Right forelimb (tissue), 1 donor: ENCODE measurements around the gene PTPRN.
"Not testable (repeated sequence)": the region's sequence is repeated elsewhere in the genome, so short reads cannot be mapped to it uniquely, and the experiment has no call there.

Experiments used
- DNase-seq: peaks from one replicate; pipeline ENCODE4 v3.0.0-alpha.2; 2018

The PTPRN gene

GRCh38 chr2:219266886-219267285 is 42.3 kb downstream of the PTPRN start:
- DNase-seq, result no peak

GRCh38 chr2:219266232-219266631 is 43.0 kb downstream of the PTPRN start:
- DNase-seq, result no peak

- DNase-seq, result no peak
These were observed 48.0 kb downstream of the PTPRN start for GRCh38 chr2:219261024-219261855.

- not testable (repeated sequence) for DNase-seq
These were observed 50.3 kb downstream of the PTPRN start for GRCh38 chr2:219258942-219259341.

GRCh38 chr2:219254590-219255201 is 54.5 kb downstream of the PTPRN start:
- no peak for DNase-seq

- DNase-seq, result peak; percentile 63
These were observed 55.2 kb downstream of the PTPRN start, which contains the start of gene TUBA4A for GRCh38 chr2:219253753-219254589. TSS of gene TUBA4A (minus strand) at chr2:219253918. CDS start at chr2:219253858, 60 bp downstream.

- DNase-seq, result peak; percentile 65
These were observed 56.1 kb downstream of the PTPRN start, which contains the start of gene TUBA4B for GRCh38 chr2:219252900-219253752. TSS of gene TUBA4B (plus strand) at chr2:219253243. CDS start at chr2:219253408, 165 bp downstream.

- DNase-seq, result no peak
These were observed 56.7 kb downstream of the PTPRN start for GRCh38 chr2:219252570-219252899.

- no peak for DNase-seq
These were observed 57.1 kb downstream of the PTPRN start for GRCh38 chr2:219252084-219252483.

- no peak for DNase-seq
These were observed 57.5 kb downstream of the PTPRN start for GRCh38 chr2:219251656-219252055.

- DNase-seq, result no peak
These were observed 59.0 kb downstream of the PTPRN start for GRCh38 chr2:219250049-219250781.

GRCh38 chr2:219249203-219249980 is 59.8 kb downstream of the PTPRN start:
- DNase-seq, result peak; percentile 63

GRCh38 chr2:219248845-219249202 is 60.4 kb downstream of the PTPRN start:
- no peak for DNase-seq

- no peak for DNase-seq
These were observed 61.2 kb downstream of the PTPRN start for GRCh38 chr2:219247678-219248642.

GRCh38 chr2:219246559-219246958 is 62.6 kb downstream of the PTPRN start:
- DNase-seq, result no peak

- no peak for DNase-seq
These were observed 63.3 kb downstream of the PTPRN start for GRCh38 chr2:219245899-219246230.

- peak; percentile 97 for DNase-seq
These were observed 63.9 kb downstream of the PTPRN start, which contains the start of the genes GLB1L and STK16 for GRCh38 chr2:219245148-219245898. TSS of gene GLB1L (minus strand) at chr2:219245444. CDS start at chr2:219243573, 1,871 bp downstream. TSS of gene STK16 (plus strand) at chr2:219245479. CDS start at chr2:219246000, 521 bp downstream.

GRCh38 chr2:219244789-219245147 is 64.4 kb downstream of the PTPRN start:
- no peak for DNase-seq

- DNase-seq, result no peak
These were observed 65.9 kb downstream of the PTPRN start for GRCh38 chr2:219243291-219243761.
